Anterior cingulate cortex (tissue), 58 donors: ENCODE results near the gene TRPV5.

Experiments
- DNase-seq, 58 donors: peaks; one replicate each; lab custom pipeline; 2025; lab: John Stamatoyannopoulos, UW

TRPV5 gene

GRCh38 chr7:142859829-142860228 lies 73.7 kb downstream of the TRPV5 start:
- no peak for DNase-seq

- DNase-seq, result no peak
Observed at GRCh38 chr7:142859411-142859810, 74.1 kb downstream of the TRPV5 start.
